ENCODE results near the gene ZBED4.
"Not testable (repeated sequence)": the region's sequence is repeated elsewhere in the genome, so short reads cannot be mapped to it uniquely, and the experiment has no call there.

ZBED4 gene

DNA sequence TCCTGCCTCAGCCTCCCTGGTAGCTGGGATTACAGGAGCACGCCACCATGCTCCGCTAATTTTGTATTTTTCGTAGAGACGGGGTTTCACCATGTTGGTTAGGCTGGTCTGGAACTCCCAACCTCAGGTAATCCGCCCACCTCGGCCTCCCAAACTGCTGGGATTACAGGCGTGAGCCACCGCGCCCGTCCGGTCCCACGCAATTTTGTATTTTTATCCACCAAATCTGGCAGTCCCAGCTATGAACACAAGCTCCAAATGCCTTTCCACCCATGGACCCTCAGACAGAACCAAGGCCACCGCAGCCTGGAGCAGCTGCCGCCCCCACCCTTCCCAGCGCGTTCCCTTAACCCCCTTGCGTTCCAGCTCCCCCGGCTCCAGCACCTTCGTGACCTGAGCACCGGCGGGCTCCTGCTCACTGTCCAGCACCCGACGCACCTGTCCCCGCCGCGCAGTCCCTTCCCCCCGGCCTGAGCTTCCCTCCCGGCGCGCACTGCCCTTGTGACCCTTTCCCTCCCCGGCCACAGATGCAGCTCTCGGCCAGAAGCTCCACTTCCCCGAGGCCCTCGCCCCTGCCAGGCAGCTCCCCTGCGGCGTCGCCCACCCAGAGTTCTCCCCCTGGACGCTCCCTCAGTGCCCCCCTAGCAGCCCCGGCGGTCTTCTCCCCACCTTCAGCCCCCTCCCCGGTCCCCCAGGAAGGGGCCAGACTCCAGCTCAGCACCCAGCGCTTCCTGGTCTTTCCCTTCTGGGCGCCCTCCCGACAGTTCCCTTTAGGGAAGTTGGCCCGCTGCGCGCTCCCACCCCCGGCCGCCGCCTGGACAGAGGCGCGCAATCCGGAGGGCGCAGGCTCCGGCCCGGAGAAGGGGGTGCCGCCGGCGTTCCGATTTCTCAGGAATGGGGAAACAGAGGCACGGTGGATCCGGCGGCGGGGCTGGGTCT, 5.6 kb upstream of the ZBED4 start:
- POLR2A ChIA-PET, result no interaction called here
- no peak for DNase-seq (ENCODE audit: low read depth, low spot score)

DNA sequence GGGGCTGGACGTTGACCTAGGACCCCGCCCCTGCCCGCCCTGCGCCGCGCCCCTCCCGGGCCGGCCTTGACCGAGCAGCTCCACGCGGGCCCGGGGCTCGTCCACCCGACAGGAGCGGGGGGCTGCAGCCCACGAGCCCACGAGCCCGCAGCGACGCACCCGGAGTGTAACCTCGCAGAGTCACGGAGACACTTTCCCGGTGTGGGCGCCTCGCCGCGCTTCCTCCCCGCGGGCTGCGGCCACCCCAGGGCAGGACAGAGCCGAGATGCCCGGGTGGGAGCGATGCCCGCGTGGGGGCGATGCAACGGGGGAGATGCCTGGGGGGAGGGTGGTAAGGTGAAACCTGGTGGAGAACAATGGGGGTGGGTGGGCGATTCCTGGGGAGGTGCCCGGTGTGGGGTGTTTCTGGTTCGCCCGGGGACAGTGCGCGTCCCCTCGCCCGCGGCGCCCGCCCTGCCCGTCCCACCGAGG, 4.9 kb upstream of the ZBED4 start:
- peak overlapping the region; percentile 8; the same call in 1 of the 2 replicates for H3K4me3 ChIP-seq (ENCODE audit: low read depth, low read length)
- CTCF ChIA-PET, result interaction anchor here (0.9 kb wide), 1 partner anchor 9 kb away, joined by 3 read pairs; no protein-coding TSS in a partner anchor
- TF ChIP-seq, protein P1, sequence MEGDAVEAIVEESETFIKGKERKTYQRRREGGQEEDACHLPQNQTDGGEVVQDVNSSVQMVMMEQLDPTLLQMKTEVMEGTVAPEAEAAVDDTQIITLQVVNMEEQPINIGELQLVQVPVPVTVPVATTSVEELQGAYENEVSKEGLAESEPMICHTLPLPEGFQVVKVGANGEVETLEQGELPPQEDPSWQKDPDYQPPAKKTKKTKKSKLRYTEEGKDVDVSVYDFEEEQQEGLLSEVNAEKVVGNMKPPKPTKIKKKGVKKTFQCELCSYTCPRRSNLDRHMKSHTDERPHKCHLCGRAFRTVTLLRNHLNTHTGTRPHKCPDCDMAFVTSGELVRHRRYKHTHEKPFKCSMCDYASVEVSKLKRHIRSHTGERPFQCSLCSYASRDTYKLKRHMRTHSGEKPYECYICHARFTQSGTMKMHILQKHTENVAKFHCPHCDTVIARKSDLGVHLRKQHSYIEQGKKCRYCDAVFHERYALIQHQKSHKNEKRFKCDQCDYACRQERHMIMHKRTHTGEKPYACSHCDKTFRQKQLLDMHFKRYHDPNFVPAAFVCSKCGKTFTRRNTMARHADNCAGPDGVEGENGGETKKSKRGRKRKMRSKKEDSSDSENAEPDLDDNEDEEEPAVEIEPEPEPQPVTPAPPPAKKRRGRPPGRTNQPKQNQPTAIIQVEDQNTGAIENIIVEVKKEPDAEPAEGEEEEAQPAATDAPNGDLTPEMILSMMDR (IDR thresholded peaks at IDR 0.05; ENCODE audit: insufficient read depth, low read length, missing control alignments), result no peak
- POLR2A ChIA-PET, result no interaction called here
- no peak for DNase-seq (ENCODE audit: low read depth, low spot score)

More for the DNA sequence above, 5.6 kb upstream of the ZBED4 start:
- H3K4me3 ChIP-seq (ENCODE audit: low read depth, low read length), result no peak overlapping the region
- CTCF ChIA-PET, result interaction anchor here (0.9 kb wide), 1 partner anchor 8 kb away, joined by 3 read pairs; no protein-coding TSS in a partner anchor
- TF ChIP-seq, protein P1 (IDR thresholded peaks at IDR 0.05; ENCODE audit: insufficient read depth, low read length, missing control alignments), result no peak

DNA sequence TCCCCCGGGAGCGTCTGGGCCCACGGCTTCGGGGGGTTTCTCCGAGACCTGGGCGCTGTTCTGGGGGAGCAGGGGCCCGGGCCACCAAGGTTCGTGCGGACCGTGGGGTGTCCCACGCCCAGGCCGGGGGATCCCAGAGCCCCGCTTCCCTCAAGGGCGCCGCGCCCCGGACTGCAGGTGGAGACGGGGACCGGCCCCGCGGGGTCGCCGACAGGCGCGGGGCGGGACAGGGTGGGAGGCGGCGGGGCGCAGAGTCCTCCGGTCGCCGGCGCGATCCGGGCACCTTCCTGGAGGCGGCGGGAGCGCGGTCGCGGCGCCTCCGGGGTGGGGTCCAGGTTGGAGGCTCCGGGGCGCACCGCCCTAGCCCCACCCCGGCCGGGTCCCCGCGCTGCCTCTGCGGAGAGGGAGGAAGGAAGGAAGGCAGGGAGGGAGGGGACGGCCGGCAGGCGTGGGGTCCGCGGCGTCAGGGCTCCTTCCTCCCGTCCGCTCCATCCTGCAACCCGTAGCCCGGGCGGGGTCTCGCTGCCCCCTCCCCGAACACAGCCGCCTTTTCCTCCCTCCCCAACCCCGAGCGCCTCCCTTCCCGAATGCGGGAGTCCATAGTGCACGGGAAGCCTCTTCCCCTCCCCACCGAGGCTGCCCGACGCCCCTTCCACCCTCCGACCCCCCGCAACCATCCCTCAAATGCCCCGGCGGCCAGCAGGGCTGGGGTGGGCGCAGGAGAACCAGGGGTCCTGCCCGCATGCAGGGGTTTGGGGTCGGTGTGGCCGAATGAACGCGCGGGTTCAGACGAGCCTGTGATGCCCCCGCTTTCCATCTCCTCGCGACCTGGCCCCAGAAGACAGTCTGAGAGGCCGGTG, 4.3 kb upstream of the ZBED4 start:
- ChIA-PET CTCF (no interaction called here), POLR2A (no interaction called here)
- peak overlapping the region; percentile 8; the same call in 1 of the 2 replicates for H3K4me3 ChIP-seq (ENCODE audit: low read depth, low read length)

DNA sequence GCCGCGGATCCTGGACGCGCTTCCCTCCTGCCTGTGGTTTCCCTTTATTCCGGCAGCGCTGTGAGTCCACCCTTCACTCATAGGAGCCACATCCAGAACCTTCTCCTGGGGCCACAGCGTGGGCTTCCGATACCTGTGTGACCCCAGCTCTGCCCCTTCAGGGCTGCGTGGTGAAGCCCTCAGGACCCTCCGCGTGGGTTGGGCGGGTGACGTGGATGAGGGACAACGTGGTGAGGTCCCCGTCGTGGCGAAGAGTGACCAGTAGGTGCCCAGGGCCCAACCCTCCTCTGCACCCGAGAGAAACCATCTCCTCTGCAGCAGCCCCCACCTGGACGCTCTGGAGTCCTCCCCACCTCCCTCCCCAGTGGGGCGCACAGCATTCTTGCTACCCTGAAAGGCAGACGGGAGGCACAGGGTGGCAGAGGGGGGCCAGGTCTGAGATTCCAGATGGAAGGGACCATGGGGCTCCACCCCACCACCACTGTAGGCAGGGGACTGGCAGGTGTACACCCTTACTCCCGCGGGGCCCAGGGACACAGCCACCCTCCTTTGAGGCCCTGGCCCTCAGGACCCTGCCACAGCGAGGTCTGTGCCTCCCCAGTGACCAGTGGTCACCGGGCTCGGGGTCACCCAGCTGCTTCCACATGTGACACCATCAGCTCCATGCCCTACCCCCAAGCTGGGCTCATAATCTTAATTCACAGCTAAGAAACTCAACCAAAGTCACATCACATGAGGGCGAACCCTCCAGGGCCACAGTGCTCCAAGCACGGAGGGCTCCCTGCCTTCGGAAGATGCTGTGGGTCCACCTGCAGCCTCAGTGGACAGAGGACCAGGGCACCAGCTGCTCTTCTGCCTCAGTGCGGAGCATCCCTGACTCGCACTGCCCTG, 3.4 kb upstream of the ZBED4 start:
- POLR2A ChIA-PET, result no interaction called here

More for the DNA sequence above, 4.3 kb upstream of the ZBED4 start:
- TF ChIP-seq, protein P1 (IDR thresholded peaks at IDR 0.05; ENCODE audit: insufficient read depth, low read length, missing control alignments), result no peak
- no peak for DNase-seq (ENCODE audit: low read depth, low spot score)

DNA sequence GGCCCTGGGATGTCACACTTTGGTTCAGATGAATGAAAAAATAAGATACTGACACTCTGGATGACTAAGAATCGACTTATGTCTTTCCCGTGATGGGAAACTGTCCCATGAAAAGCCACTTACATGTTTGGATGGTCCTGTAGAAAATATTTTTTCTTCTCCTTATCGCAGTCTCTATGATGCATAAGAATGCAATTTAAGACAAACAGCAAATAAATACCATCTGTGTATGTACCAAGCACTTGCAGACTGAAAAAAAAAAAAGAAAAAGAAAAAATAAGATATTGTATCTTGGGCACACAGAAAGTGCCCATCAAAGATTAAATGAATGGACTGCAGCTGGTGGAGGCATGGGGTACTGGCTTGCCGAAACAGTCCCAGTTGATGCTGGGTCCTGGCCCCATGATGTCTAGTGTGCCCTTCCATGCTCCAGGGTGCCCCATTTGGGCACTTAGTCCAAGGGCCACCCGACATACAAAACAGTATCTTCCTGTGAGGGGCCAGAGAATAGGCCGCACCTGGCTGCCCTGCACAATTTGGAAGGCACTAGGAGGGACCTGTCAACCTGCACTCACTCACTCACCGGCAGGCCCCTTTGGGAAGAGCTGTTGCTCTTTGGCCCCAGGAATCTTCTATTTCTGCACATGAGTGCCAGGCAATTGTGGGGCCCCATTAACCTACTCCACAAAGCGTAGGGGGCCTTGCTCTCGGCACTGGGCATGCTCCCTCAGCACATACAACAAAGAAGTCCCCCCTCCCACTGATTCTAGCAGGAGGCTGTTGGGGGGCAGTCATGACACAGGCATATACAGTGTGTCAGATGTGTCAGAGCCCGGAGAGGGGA, 2.5 kb upstream of the ZBED4 start:
- CTCF ChIA-PET, result no interaction called here
- no peak for DNase-seq (ENCODE audit: low read depth, low spot score)
- TF ChIP-seq, protein P1 (IDR thresholded peaks at IDR 0.05; ENCODE audit: insufficient read depth, low read length, missing control alignments), result no peak
- H3K4me3 ChIP-seq (ENCODE audit: low read depth, low read length), result no peak overlapping the region
- POLR2A ChIA-PET, result no interaction called here

More for the DNA sequence above, 3.4 kb upstream of the ZBED4 start:
- CTCF ChIA-PET, result no interaction called here
- TF ChIP-seq, protein P1 (IDR thresholded peaks at IDR 0.05; ENCODE audit: insufficient read depth, low read length, missing control alignments), result no peak
- DNase-seq (ENCODE audit: low read depth, low spot score), result no peak
- no peak overlapping the region for H3K4me3 ChIP-seq (ENCODE audit: low read depth, low read length)

DNA sequence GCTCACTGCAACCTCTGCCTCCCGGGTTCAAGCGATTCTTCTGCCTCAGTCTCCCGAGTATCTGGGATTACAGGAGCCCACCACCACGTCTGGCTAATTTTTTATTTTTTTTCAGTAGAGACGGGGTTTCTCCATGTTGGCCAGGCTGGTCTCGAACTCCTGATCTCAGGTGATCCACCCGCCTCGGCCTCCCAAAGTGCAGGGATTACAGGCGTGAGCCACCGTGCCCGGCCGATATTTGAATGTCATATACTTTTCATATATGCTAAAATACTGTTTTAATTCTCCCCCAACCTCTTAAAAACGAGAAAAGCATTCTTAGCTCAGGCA, 1.1 kb upstream of the ZBED4 start:
- H3K4me3 ChIP-seq (ENCODE audit: low read depth, low read length), result peak overlapping the region; percentile 76
- CTCF ChIA-PET; DNase-seq (ENCODE audit: low read depth, low spot score): not testable (repeated sequence)
- POLR2A ChIA-PET, result interaction anchor here (0.7 kb wide), 1 partner anchor 15 kb away, joined by 3 read pairs; no protein-coding TSS in a partner anchor
